Thymus (tissue), 11 donors: ENCODE measurements around the gene TMEFF1. TPM values are rescaled to one million over a fixed set of nuclear protein-coding genes. Genes with fewer than 3 reads are reported as not detected.
A peak's percentile ranks its signal among the peaks of the same experiment; 100 is the strongest.
"Not testable (repeated sequence)": the region's sequence is repeated elsewhere in the genome, so short reads cannot be mapped to it uniquely, and the experiment has no call there.

Experiments used
- DNase-seq, 9 donors: peaks; one replicate each; pipeline ENCODE4 v3.0.0-alpha.2; 2013; ENCODE audit warnings: low spot score in 9 of 9, low read depth in 6 of 9, missing footprints in 1 of 9
- H3K27ac ChIP-seq, 2 donors: one replicate each; pipeline ENCODE4 v1.5.1; 2013; ENCODE audit warnings: control low read depth in 1 of 2, low read depth in 1 of 2, low read length in 1 of 2, mild to moderate bottlenecking in 1 of 2, moderate library complexity in 1 of 2
- H3K27me3 ChIP-seq, 2 donors: one replicate each; pipeline ENCODE4 v1.5.1; 2013; ENCODE audit warnings: low read length in 1 of 2; ENCODE audit not compliant: control insufficient read depth in 2 of 2, insufficient read depth in 1 of 2
- H3K36me3 ChIP-seq, 2 donors: one replicate each; pipeline ENCODE4 v1.5.1; 2013; ENCODE audit warnings: low read length in 1 of 2, mild to moderate bottlenecking in 1 of 2, moderate library complexity in 1 of 2; ENCODE audit not compliant: control insufficient read depth in 2 of 2, insufficient read depth in 2 of 2
- H3K4me1 ChIP-seq, 2 donors: one replicate each; pipeline ENCODE4 v1.5.1; 2013; ENCODE audit warnings: low read length in 2 of 2; ENCODE audit not compliant: control insufficient read depth in 2 of 2, insufficient read depth in 2 of 2
- H3K4me3 ChIP-seq, 2 donors: one replicate each; pipeline ENCODE4 v1.5.1; 2013; ENCODE audit warnings: low read length in 2 of 2, control low read depth in 1 of 2, mild to moderate bottlenecking in 1 of 2
- H3K9me3 ChIP-seq, 2 donors: one replicate each; pipeline ENCODE4 v1.5.1; 2013; ENCODE audit warnings: low read length in 1 of 2, mild to moderate bottlenecking in 1 of 2; ENCODE audit not compliant: control insufficient read depth in 2 of 2, insufficient read depth in 1 of 2
- WGBS: extraction: QIAGEN DNeasy Blood & Tissue Kit; methylation state at CpG from one replicate; pipeline ENCODE4 v1.1.7; 2013; 5-methylcytosine and 5-hydroxymethylcytosine counted together
- polyA plus RNA-seq: library from polyadenylated mRNA; stranded (reverse); fragments of 200-250 nt; gene quantifications from one replicate; pipeline ENCODE4 v1.2.3, GENCODE V29; 2013
- total RNA-seq: library from RNA; stranded (reverse); fragments of 120-200 nt; gene quantifications from one replicate; pipeline ENCODE4 v1.2.4, GENCODE V29; 2013
- donor health status: healthy.

The TMEFF1 gene
- total and polyA plus RNA-seq, 2 donors: 0.02 to 1.4 TPM

GRCh38 chr9:100499460-100499859, 26.5 kb downstream of the TMEFF1 start:
- WGBS: 67% methylated on average over 4 of the region's 4 CpGs
- H3K4me3 ChIP-seq: no peak overlapping the region
- H3K27ac ChIP-seq: no peak overlapping the region
- no peaks in the 10 kb centered on the region for H3K27me3 ChIP-seq
- no peaks in the 10 kb centered on the region for H3K36me3 ChIP-seq
- DNase-seq: no peak
- no peaks in the 10 kb centered on the region for H3K9me3 ChIP-seq
- H3K4me1 ChIP-seq: no peaks in the 10 kb centered on the region

GRCh38 chr9:100499866-100500265, 26.9 kb downstream of the TMEFF1 start:
- Histone ChIP-seq H3K9me3 (no peaks in the 10 kb centered on the region), H3K27me3 (no peaks in the 10 kb centered on the region), H3K36me3 (no peaks in the 10 kb centered on the region), H3K4me1 (no peaks in the 10 kb centered on the region), H3K4me3 (no peak overlapping the region), H3K27ac (no peak overlapping the region)
- DNase-seq: no peak
- WGBS: 78% methylated on average over 2 of the region's 2 CpGs

- no peaks in the 10 kb centered on the region for H3K9me3 ChIP-seq
- no peaks in the 10 kb centered on the region for H3K36me3 ChIP-seq
- peak in 8 of 9 donors; percentile 2 to 65 (median 42) for DNase-seq
- H3K27me3 ChIP-seq: no peaks in the 10 kb centered on the region
- 72% methylated on average over 4 of the region's 4 CpGs for WGBS
- H3K4me3 ChIP-seq: no peak overlapping the region
- H3K4me1 ChIP-seq: no peaks in the 10 kb centered on the region
- H3K27ac ChIP-seq: no peak overlapping the region
Measured at GRCh38 chr9:100505564-100506159, 32.7 kb downstream of the TMEFF1 start.

GRCh38 chr9:100507350-100507749, 34.4 kb downstream of the TMEFF1 start:
- not testable (repeated sequence) for DNase-seq, H3K4me1 ChIP-seq, H3K36me3 ChIP-seq, H3K9me3 ChIP-seq, H3K27me3 ChIP-seq, H3K27ac ChIP-seq, H3K4me3 ChIP-seq

- H3K9me3 ChIP-seq: no peaks in the 10 kb centered on the region
- no peaks in the 10 kb centered on the region for H3K27me3 ChIP-seq
- 94% methylated on average over 1 of the region's 1 CpG for WGBS
- no peaks in the 10 kb centered on the region for H3K4me1 ChIP-seq
- H3K4me3 ChIP-seq: no peak overlapping the region
- no peaks in the 10 kb centered on the region for H3K36me3 ChIP-seq
- H3K27ac ChIP-seq: no peak overlapping the region
- DNase-seq: no peak
Measured at GRCh38 chr9:100511205-100511604, 38.3 kb downstream of the TMEFF1 start.

GRCh38 chr9:100515578-100516494, 42.9 kb downstream of the TMEFF1 start:
- no peaks in the 10 kb centered on the region for H3K9me3 ChIP-seq
- H3K27ac ChIP-seq: no peak overlapping the region
- no peak for DNase-seq
- no peaks in the 10 kb centered on the region for H3K27me3 ChIP-seq
- H3K36me3 ChIP-seq: no peaks in the 10 kb centered on the region
- no peak overlapping the region for H3K4me3 ChIP-seq
- H3K4me1 ChIP-seq: no peaks in the 10 kb centered on the region
- 96% methylated on average over 6 of the region's 6 CpGs for WGBS

GRCh38 chr9:100521282-100521681, 48.3 kb downstream of the TMEFF1 start:
- Histone ChIP-seq H3K9me3 (no peaks in the 10 kb centered on the region), H3K27ac (no peak overlapping the region), H3K4me1 (no peaks in the 10 kb centered on the region), H3K27me3 (no peaks in the 10 kb centered on the region), H3K36me3 (no peaks in the 10 kb centered on the region), H3K4me3 (no peak overlapping the region)
- no peak for DNase-seq
- 64% methylated on average over 3 of the region's 3 CpGs for WGBS

GRCh38 chr9:100525563-100525962, 52.6 kb downstream of the TMEFF1 start:
- Histone ChIP-seq H3K9me3 (no peaks in the 10 kb centered on the region), H3K27ac (no peak overlapping the region), H3K36me3 (no peaks in the 10 kb centered on the region), H3K4me3 (no peak overlapping the region), H3K4me1 (no peaks in the 10 kb centered on the region), H3K27me3 (no peaks in the 10 kb centered on the region)
- 92% methylated on average over 2 of the region's 2 CpGs for WGBS
- DNase-seq: no peak

GRCh38 chr9:100527180-100527794, 54.3 kb downstream of the TMEFF1 start:
- not testable (repeated sequence) for DNase-seq, H3K27me3 ChIP-seq, H3K4me3 ChIP-seq, H3K36me3 ChIP-seq, H3K4me1 ChIP-seq, H3K9me3 ChIP-seq, H3K27ac ChIP-seq
- 96% methylated on average over 30 of the region's 30 CpGs for WGBS
